Suprapubic skin (tissue), 4 donors: Measurements from ENCODE around the gene WDR91.

ENCODE experiments used
- EP300 ChIP-seq: sonication (generic); formaldehyde crosslinking; IDR thresholded peaks from one replicate; pipeline ENCODE4 v1.6.1; 2017; ENCODE audit warnings: antibody characterized with exemption
- POLR2AphosphoS5 ChIP-seq, 3 donors: sonication (generic); formaldehyde crosslinking; IDR thresholded peaks; one replicate each; pipeline ENCODE4 v1.6.1; 2017; ENCODE audit warnings: antibody characterized with exemption in 3 of 3
- TF ChIP-seq, protein P1 (sequence below), 2 donors: fragments of 200-600 bp in 1 of 2; fragments of 450-650 bp in 1 of 2; sonication (generic) in 1 of 2; IDR thresholded peaks; one replicate each; pipeline ENCODE4 v1.5.1; 2016 to 2019; ENCODE audit warnings: antibody characterized with exemption in 2 of 2, mild to moderate bottlenecking in 1 of 2, moderate library complexity in 1 of 2

DNA sequence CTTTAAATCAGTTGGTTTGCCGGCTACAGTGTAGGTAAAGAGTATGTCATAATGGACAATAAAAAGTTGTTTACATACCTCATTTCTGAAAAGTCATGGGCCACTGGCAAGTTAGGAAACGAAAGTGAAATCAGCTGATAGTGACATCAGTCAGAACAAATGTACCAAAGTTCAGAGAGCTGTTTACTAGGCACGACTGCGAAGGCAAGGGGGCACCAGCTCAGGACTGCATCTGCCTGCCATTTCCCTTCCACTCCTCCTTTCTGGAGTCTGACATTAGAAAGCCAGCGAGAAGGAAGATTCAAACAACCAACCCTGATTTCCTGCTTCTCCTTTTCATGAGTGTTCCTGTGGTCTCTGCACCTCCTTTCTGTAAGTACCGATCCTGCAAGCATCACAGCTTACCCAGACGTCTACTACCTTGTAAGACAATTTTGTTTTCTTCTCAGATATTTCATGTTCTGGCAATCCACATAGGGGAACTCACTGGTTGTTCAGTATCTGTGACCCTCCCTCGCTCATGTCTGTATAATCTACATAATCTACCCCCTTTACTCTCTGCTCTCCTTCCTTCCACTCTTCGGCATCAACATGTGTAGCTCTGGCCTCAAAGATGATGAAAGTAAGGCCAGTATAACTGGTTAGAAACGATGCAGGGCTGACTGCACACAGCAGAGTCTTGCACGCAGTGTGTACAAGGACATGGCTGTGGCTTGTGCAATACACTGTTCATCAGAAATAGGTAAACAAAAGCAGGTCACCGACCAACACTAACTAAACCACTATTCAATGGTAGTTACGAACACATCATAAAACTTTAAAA is 63.2 kb downstream of the WDR91 start, which contains the start of gene TMEM140:
- no peak for TF ChIP-seq EP300
- TF ChIP-seq, protein P1, sequence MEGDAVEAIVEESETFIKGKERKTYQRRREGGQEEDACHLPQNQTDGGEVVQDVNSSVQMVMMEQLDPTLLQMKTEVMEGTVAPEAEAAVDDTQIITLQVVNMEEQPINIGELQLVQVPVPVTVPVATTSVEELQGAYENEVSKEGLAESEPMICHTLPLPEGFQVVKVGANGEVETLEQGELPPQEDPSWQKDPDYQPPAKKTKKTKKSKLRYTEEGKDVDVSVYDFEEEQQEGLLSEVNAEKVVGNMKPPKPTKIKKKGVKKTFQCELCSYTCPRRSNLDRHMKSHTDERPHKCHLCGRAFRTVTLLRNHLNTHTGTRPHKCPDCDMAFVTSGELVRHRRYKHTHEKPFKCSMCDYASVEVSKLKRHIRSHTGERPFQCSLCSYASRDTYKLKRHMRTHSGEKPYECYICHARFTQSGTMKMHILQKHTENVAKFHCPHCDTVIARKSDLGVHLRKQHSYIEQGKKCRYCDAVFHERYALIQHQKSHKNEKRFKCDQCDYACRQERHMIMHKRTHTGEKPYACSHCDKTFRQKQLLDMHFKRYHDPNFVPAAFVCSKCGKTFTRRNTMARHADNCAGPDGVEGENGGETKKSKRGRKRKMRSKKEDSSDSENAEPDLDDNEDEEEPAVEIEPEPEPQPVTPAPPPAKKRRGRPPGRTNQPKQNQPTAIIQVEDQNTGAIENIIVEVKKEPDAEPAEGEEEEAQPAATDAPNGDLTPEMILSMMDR (IDR thresholded peaks at IDR 0.05), result no peak
- TF ChIP-seq POLR2AphosphoS5 (IDR thresholded peaks at IDR 0.05), result no peak
